Loucy (cell line): ENCODE measurements around the gene PIEZO1.

Experiments used
- EZH2phosphoT487 ChIP-seq: fragments of 200-600 bp; IDR thresholded peaks from 2 replicates; pipeline ENCODE4 v1.6.1; 2018; ENCODE audit warnings: antibody characterized with exemption, mild to moderate bottlenecking, moderate library complexity, borderline replicate concordance
- TF ChIP-seq, protein P1 (sequence below): fragments of 200-600 bp; sonication (generic); conservative IDR thresholded peaks from 2 replicates; pipeline ENCODE4 v1.5.1; 2014; ENCODE audit warnings: mild to moderate bottlenecking, antibody characterized with exemption, low read length

DNA sequence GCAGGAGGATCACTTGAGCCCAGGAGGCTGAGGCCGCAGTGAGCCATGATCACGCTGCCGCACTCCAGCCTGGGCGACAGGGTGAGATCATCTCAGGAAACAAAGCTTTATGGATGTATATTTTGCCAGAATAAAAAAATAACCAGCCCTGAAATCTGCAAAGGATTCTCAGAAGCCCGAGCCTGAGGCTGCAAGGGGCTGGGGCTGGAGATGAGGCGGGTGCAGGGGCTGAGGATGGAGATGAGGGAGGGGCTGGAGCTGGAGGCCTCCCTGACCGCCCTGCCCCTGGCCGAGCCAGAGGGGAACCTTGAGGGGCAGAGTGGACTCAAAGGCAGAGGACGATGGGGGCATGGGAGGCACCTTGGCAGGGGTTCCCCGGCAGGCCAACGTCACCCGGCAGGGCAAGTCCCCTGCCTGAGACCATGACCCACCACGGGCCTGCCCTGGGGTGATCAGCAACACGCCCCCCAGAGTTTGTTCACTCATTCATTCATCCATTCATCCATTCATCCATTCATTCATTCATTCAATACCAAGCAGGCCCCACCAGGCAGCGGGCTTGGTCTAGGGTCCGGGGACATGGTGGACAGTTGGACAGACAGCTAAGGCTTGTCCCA is 32.5 kb downstream of the PIEZO1 start:
- TF ChIP-seq, protein P1, sequence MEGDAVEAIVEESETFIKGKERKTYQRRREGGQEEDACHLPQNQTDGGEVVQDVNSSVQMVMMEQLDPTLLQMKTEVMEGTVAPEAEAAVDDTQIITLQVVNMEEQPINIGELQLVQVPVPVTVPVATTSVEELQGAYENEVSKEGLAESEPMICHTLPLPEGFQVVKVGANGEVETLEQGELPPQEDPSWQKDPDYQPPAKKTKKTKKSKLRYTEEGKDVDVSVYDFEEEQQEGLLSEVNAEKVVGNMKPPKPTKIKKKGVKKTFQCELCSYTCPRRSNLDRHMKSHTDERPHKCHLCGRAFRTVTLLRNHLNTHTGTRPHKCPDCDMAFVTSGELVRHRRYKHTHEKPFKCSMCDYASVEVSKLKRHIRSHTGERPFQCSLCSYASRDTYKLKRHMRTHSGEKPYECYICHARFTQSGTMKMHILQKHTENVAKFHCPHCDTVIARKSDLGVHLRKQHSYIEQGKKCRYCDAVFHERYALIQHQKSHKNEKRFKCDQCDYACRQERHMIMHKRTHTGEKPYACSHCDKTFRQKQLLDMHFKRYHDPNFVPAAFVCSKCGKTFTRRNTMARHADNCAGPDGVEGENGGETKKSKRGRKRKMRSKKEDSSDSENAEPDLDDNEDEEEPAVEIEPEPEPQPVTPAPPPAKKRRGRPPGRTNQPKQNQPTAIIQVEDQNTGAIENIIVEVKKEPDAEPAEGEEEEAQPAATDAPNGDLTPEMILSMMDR = no peak
- no peak for TF ChIP-seq EZH2phosphoT487
